Neuronal stem cell (in vitro differentiated cells): ENCODE measurements around the gene RSPRY1.
A peak's percentile ranks its signal among the peaks of the same experiment; 100 is the strongest.

Experiments used
- DNase-seq: peaks from one replicate; pipeline ENCODE4 v3.0.0-alpha.2; 2013; ENCODE audit warnings: low spot score
- H2AFZ ChIP-seq: one replicate; pipeline ENCODE4 v1.6.1; 2013; ENCODE audit warnings: mild to moderate bottlenecking, low read length, inconsistent platforms
- H2AK5ac ChIP-seq: 2 replicates; pipeline ENCODE4 v1.6.1; 2013; ENCODE audit warnings: low read depth, mild to moderate bottlenecking, inconsistent platforms, low read length, moderate library complexity, mixed read lengths
- H2BK120ac ChIP-seq: 2 replicates; pipeline ENCODE4 v1.6.1; 2013; ENCODE audit warnings: low read depth, mild to moderate bottlenecking, inconsistent platforms, low read length, moderate library complexity, mixed read lengths
- H2BK12ac ChIP-seq: one replicate; pipeline ENCODE4 v1.6.1; 2013; ENCODE audit warnings: low read length, inconsistent platforms
- H2BK15ac ChIP-seq: 2 replicates; pipeline ENCODE4 v1.6.1; 2013; ENCODE audit warnings: mild to moderate bottlenecking, low read length, inconsistent platforms, mixed read lengths
- H2BK5ac ChIP-seq: one replicate; pipeline ENCODE4 v1.6.1; 2013; ENCODE audit warnings: inconsistent platforms, mild to moderate bottlenecking, low read length, moderate library complexity
- H3K14ac ChIP-seq: one replicate; pipeline ENCODE4 v1.6.1; 2013; ENCODE audit warnings: low read length, inconsistent platforms
- H3K18ac ChIP-seq: 2 replicates; pipeline ENCODE4 v1.6.1; 2013; ENCODE audit warnings: low read length, inconsistent platforms
- H3K23ac ChIP-seq: 2 replicates; pipeline ENCODE4 v1.6.1; 2013; ENCODE audit warnings: low read depth, mild to moderate bottlenecking, mixed read lengths, low read length, inconsistent platforms; ENCODE audit not compliant: poor library complexity
- H3K27ac ChIP-seq: replicated peaks from 3 replicates; pipeline ENCODE4 v1.5.1; 2013; ENCODE audit warnings: low read length, inconsistent platforms
- H3K27me3 ChIP-seq, 3 experiments: 2 replicates each; pipeline ENCODE4 v1.6.1; 2013; ENCODE audit warnings: low read length in 3 of 3, mild to moderate bottlenecking in 2 of 3, inconsistent platforms in 1 of 3, low read depth in 1 of 3, mixed read lengths in 1 of 3, moderate library complexity in 1 of 3; ENCODE audit not compliant: control insufficient read depth in 3 of 3, insufficient read depth in 3 of 3
- H3K36me3 ChIP-seq, 2 donors: replicated peaks in 1 of 2; 2 replicates each; pipeline ENCODE4 v1.6.1; 2013; ENCODE audit warnings: low read length in 2 of 2; ENCODE audit not compliant: control insufficient read depth in 2 of 2, insufficient read depth in 2 of 2
- H3K4ac ChIP-seq: 2 replicates; pipeline ENCODE4 v1.6.1; 2013; ENCODE audit warnings: inconsistent platforms, mild to moderate bottlenecking, low read length, moderate library complexity
- H3K4me1 ChIP-seq, 2 donors: 1 replicate in 1 of 2; 2 replicates in 1 of 2; pipeline ENCODE4 v1.6.1; 2013; ENCODE audit warnings: low read length in 2 of 2, low read depth in 1 of 2; ENCODE audit not compliant: control insufficient read depth in 2 of 2, insufficient read depth in 1 of 2
- H3K4me2 ChIP-seq: one replicate; pipeline ENCODE4 v1.6.1; 2013; ENCODE audit warnings: mild to moderate bottlenecking, low read length, inconsistent platforms; ENCODE audit not compliant: insufficient read depth, poor library complexity, severe bottlenecking
- H3K4me3 ChIP-seq, 2 donors: 2 replicates each; pipeline ENCODE4 v1.5.1; 2013; ENCODE audit warnings: low read length in 2 of 2, mild to moderate bottlenecking in 2 of 2, inconsistent platforms in 1 of 2, moderate library complexity in 1 of 2
- H3K79me1 ChIP-seq: one replicate; pipeline ENCODE4 v1.6.1; 2013; ENCODE audit warnings: low read depth, mild to moderate bottlenecking, inconsistent platforms, low read length, moderate library complexity
- H3K9ac ChIP-seq: one replicate; pipeline ENCODE4 v1.6.1; 2013; ENCODE audit warnings: mild to moderate bottlenecking, low read depth, low read length, inconsistent platforms; ENCODE audit not compliant: poor library complexity
- H3K9me3 ChIP-seq, 2 donors: replicated peaks in 1 of 2; 2 replicates each; pipeline versions ENCODE3 to v1.6.1; 2013; ENCODE audit warnings: low read length in 2 of 2, mild to moderate bottlenecking in 2 of 2, inconsistent platforms in 1 of 2, low read depth in 1 of 2, mixed read lengths in 1 of 2, moderate library complexity in 1 of 2; ENCODE audit not compliant: control insufficient read depth in 2 of 2, insufficient read depth in 1 of 2
- H4K8ac ChIP-seq: one replicate; pipeline ENCODE4 v1.6.1; 2013; ENCODE audit warnings: low read depth, mild to moderate bottlenecking, inconsistent platforms, low read length, moderate library complexity
- H4K91ac ChIP-seq: one replicate; pipeline ENCODE4 v1.6.1; 2013; ENCODE audit warnings: low read length, low read depth, mild to moderate bottlenecking, inconsistent platforms; ENCODE audit not compliant: poor library complexity
- WGBS, 2 donors: extraction: QIAGEN DNeasy Blood & Tissue Kit; methylation state at CpG; one replicate each; pipeline ENCODE4 v1.1.7; 2013; ENCODE audit warnings: missing lambda C conversion rate in 2 of 2, mixed read lengths in 1 of 2; ENCODE audit not compliant: insufficient read length in 2 of 2, insufficient replicate concordance in 1 of 2; ENCODE audit errors: extremely low coverage in 2 of 2; 5-methylcytosine and 5-hydroxymethylcytosine counted together

Gene RSPRY1

GRCh38 chr16:57258910-57259475 is 72.9 kb downstream of the RSPRY1 start:
- Histone ChIP-seq H2BK12ac (peak overlapping the region; percentile 48), H3K9ac (no peak overlapping the region), H4K91ac (no peak overlapping the region), H2BK15ac (no peak overlapping the region), H3K14ac (no peak overlapping the region), H2BK120ac (no peak overlapping the region), H3K9me3 (no peaks in the 10 kb centered on the region), H3K27ac (no peak overlapping the region), H3K23ac (no peak overlapping the region), H3K4me2 (no peak overlapping the region), H3K18ac (peak overlapping the region; percentile 86), H3K4me1 (peaks cover 6 to 13% of the 10 kb centered on the region in 2 donors), H3K79me1 (no peaks in the 10 kb centered on the region), H2AFZ (no peak overlapping the region), H3K36me3 (peaks cover 0 to 16% of the 10 kb centered on the region in 2 donors), H3K27me3 (peaks cover 0 to 2% (median 0%) of the 10 kb centered on the region in 3 experiments), H2BK5ac (no peak overlapping the region), H4K8ac (no peak overlapping the region), H3K4ac (no peak overlapping the region), H3K4me3 (no peak overlapping the region), H2AK5ac (peak overlapping the region; percentile 95)
- no peak for DNase-seq
- WGBS, 2 donors = no CpG with 5 or more reads among the region's 1 CpG

- peak; percentile 81 for DNase-seq
- peaks cover 0 to 2% (median 0%) of the 10 kb centered on the region in 3 experiments for H3K27me3 ChIP-seq
Observed at GRCh38 chr16:57260294-57260929, 74.3 kb downstream of the RSPRY1 start.

GRCh38 chr16:57261806-57262205 is 75.7 kb downstream of the RSPRY1 start:
- H2BK15ac ChIP-seq = peak overlapping the region; percentile 53
- peak overlapping the region; percentile 91 for H2BK12ac ChIP-seq
- H2BK120ac ChIP-seq = no peak overlapping the region
- H3K4me3 ChIP-seq = no peak overlapping the region
- H3K27me3 ChIP-seq = peaks cover 0 to 2% (median 0%) of the 10 kb centered on the region in 3 experiments
- no CpG with 5 or more reads among the region's 9 CpGs for WGBS, 2 donors
- H4K8ac ChIP-seq = no peak overlapping the region
- H2AFZ ChIP-seq = no peak overlapping the region
- H3K14ac ChIP-seq = no peak overlapping the region
- no peak overlapping the region for H4K91ac ChIP-seq
- peaks cover 9 to 11% of the 10 kb centered on the region in 2 donors for H3K4me1 ChIP-seq
- H3K18ac ChIP-seq = peak overlapping the region; percentile 1
- no peak overlapping the region for H3K23ac ChIP-seq
- H3K9me3 ChIP-seq = no peaks in the 10 kb centered on the region
- no peak for DNase-seq
- H3K36me3 ChIP-seq = no peaks in the 10 kb centered on the region
- no peaks in the 10 kb centered on the region for H3K79me1 ChIP-seq
- H2AK5ac ChIP-seq = peak overlapping the region; percentile 16
- no peak overlapping the region for H3K27ac ChIP-seq
- no peak overlapping the region for H3K4ac ChIP-seq
- no peak overlapping the region for H2BK5ac ChIP-seq
- H3K9ac ChIP-seq = no peak overlapping the region
- no peak overlapping the region for H3K4me2 ChIP-seq

More at GRCh38 chr16:57260294-57260929, 74.3 kb downstream of the RSPRY1 start:
- WGBS, 2 donors = no CpG with 5 or more reads among the region's 16 CpGs
- H4K91ac ChIP-seq = peak overlapping the region; percentile 99
- H3K36me3 ChIP-seq = peaks cover 0 to 9% of the 10 kb centered on the region in 2 donors
- H3K27ac ChIP-seq = peak overlapping the region; percentile 100
- H3K4ac ChIP-seq = peak overlapping the region; percentile 81
- H2BK120ac ChIP-seq = peak overlapping the region; percentile 13
- no peak overlapping the region for H2AK5ac ChIP-seq
- peak overlapping the region in 1 of 2 donors; percentile 39 for H3K4me3 ChIP-seq
- no peaks in the 10 kb centered on the region for H3K79me1 ChIP-seq
- H3K4me2 ChIP-seq = peak overlapping the region; percentile 53
- peak overlapping the region; percentile 78 for H3K23ac ChIP-seq
- peak overlapping the region; percentile 99 for H3K18ac ChIP-seq
- peak overlapping the region; percentile 44 for H2BK15ac ChIP-seq
- peak overlapping the region; percentile 89 for H2AFZ ChIP-seq
- H3K14ac ChIP-seq = no peak overlapping the region
- H2BK12ac ChIP-seq = no peak overlapping the region
- no peaks in the 10 kb centered on the region for H3K9me3 ChIP-seq
- peaks cover 6 to 13% of the 10 kb centered on the region in 2 donors for H3K4me1 ChIP-seq
- H2BK5ac ChIP-seq = peak overlapping the region; percentile 95
- H4K8ac ChIP-seq = no peak overlapping the region
- H3K9ac ChIP-seq = peak overlapping the region; percentile 67

- H2BK15ac ChIP-seq = peak overlapping the region; percentile 98
- H3K14ac ChIP-seq = no peak overlapping the region
- H2AFZ ChIP-seq = peak overlapping the region; percentile 54
- peaks cover 0 to 2% (median 0%) of the 10 kb centered on the region in 3 experiments for H3K27me3 ChIP-seq
- H3K36me3 ChIP-seq = no peaks in the 10 kb centered on the region
- H2BK5ac ChIP-seq = no peak overlapping the region
- peak overlapping the region; percentile 97 for H2BK12ac ChIP-seq
- peak overlapping the region; percentile 97 for H2BK120ac ChIP-seq
- H3K9me3 ChIP-seq = no peaks in the 10 kb centered on the region
- H3K18ac ChIP-seq = peak overlapping the region; percentile 95
- no peak overlapping the region for H3K4me2 ChIP-seq
- H4K8ac ChIP-seq = peak overlapping the region; percentile 48
- H3K27ac ChIP-seq = no peak overlapping the region
- H4K91ac ChIP-seq = peak overlapping the region; percentile 99
- H3K4ac ChIP-seq = peak overlapping the region; percentile 67
- H3K79me1 ChIP-seq = no peaks in the 10 kb centered on the region
- no CpG with 5 or more reads among the region's 17 CpGs for WGBS, 2 donors
- H3K23ac ChIP-seq = peak overlapping the region; percentile 75
- H3K9ac ChIP-seq = peak overlapping the region; percentile 55
- peak overlapping the region; percentile 99 for H2AK5ac ChIP-seq
- H3K4me1 ChIP-seq = peaks cover 9 to 11% of the 10 kb centered on the region in 2 donors
- no peak for DNase-seq
- no peak overlapping the region for H3K4me3 ChIP-seq
Observed at GRCh38 chr16:57262841-57263540, 76.9 kb downstream of the RSPRY1 start.
